A673 (cell line): ENCODE data around the gene MTFR1L. TPM values are rescaled to one million over a fixed set of nuclear protein-coding genes. Genes with fewer than 3 reads are reported as not detected.

Experiments used
- BruUV-seq: library from RNA; stranded (reverse); fragments of 400-500 nt; replicated peaks from 2 replicates; lab custom pipeline; 2021; lab: Mats Ljungman, UMichigan
- CTCF ChIA-PET: fragments of 300-600 bp; sonication (Branson Sonifier 250); formaldehyde crosslinking; loops from one replicate; lab custom pipeline; 2022; ENCODE audit warnings: antibody characterized with exemption; lab: Charles Lee
- POLR2A ChIA-PET: fragments of 300-600 bp; sonication (Branson Sonifier 250); formaldehyde crosslinking; loops from one replicate; lab custom pipeline; 2022; ENCODE audit warnings: antibody characterized with exemption; ENCODE audit not compliant: low non-redundant PET; lab: Charles Lee
- DNase-seq: peaks from one replicate; pipeline ENCODE4 v3.0.0-alpha.2; 2015; ENCODE audit warnings: low spot score
- H3K27ac ChIP-seq: fragments of 200-600 bp; sonication (generic); 2 replicates; pipeline ENCODE4 v1.5.1; 2016; ENCODE audit warnings: mixed run types, low read depth, mild to moderate bottlenecking, mixed read lengths, antibody characterized with exemption, low read length; ENCODE audit not compliant: poor library complexity, severe bottlenecking
- H3K27me3 ChIP-seq: fragments of 200-600 bp; sonication (generic); replicated peaks from 2 replicates; pipeline ENCODE4 v1.6.1; 2017; ENCODE audit warnings: mixed run types, low read depth, mild to moderate bottlenecking, mixed read lengths, antibody characterized with exemption, low read length; ENCODE audit not compliant: insufficient read depth, poor library complexity
- H3K36me3 ChIP-seq: fragments of 200-600 bp; sonication (generic); 2 replicates; pipeline ENCODE4 v1.6.1; 2016; ENCODE audit warnings: mixed run types, mild to moderate bottlenecking, mixed read lengths, antibody characterized with exemption, low read length; ENCODE audit not compliant: insufficient read depth, poor library complexity, severe bottlenecking
- H3K4me1 ChIP-seq: fragments of 200-600 bp; sonication (generic); 2 replicates; pipeline ENCODE4 v1.6.1; 2017; ENCODE audit warnings: mixed run types, mild to moderate bottlenecking, mixed read lengths, antibody characterized with exemption, low read length; ENCODE audit not compliant: insufficient read depth, poor library complexity, severe bottlenecking
- H3K4me3 ChIP-seq: fragments of 200-600 bp; sonication (generic); 2 replicates; pipeline ENCODE4 v1.5.1; 2016; ENCODE audit warnings: low read depth, mixed run types, mild to moderate bottlenecking, mixed read lengths, low read length; ENCODE audit not compliant: poor library complexity, severe bottlenecking
- H3K9me3 ChIP-seq: fragments of 200-600 bp; sonication (generic); 2 replicates; pipeline ENCODE4 v1.6.1; 2016; ENCODE audit warnings: mixed run types, low read depth, mild to moderate bottlenecking, mixed read lengths, antibody characterized with exemption, low read length; ENCODE audit not compliant: poor library complexity, severe bottlenecking
- CTCF ChIP-seq: fragments of 300-800, 200-600 bp; sonication (generic); conservative IDR thresholded peaks from 2 replicates; pipeline ENCODE4 v1.5.1; 2017; ENCODE audit warnings: low read depth, mild to moderate bottlenecking, antibody characterized with exemption, low read length, moderate library complexity, mixed read lengths
- EZH2 ChIP-seq: fragments of 200-600 bp; sonication (generic); IDR thresholded peaks from 2 replicates; pipeline ENCODE4 v1.6.1; 2017; ENCODE audit warnings: borderline replicate concordance, low read depth, mild to moderate bottlenecking, mixed read lengths, antibody characterized with exemption, low read length; ENCODE audit not compliant: poor library complexity, severe bottlenecking
- intact Hi-C: fragments of 100-400 bp; cut with micrococcal nuclease; formaldehyde crosslinking; loops from one replicate; pipeline ENCODE4 v1.10.0; 2022; ENCODE audit not compliant: unreplicated experiment
- total RNA-seq: library from RNA; stranded (reverse); gene quantifications from 2 replicates; pipeline ENCODE4 v1.2.3, GENCODE V29; 2021

Gene MTFR1L
- total RNA-seq, 1 experiment from 2014 or later, result 45.0 TPM

GRCh38 chr1:25875154-25875855 lies 55.6 kb downstream of the MTFR1L start, which contains the start of gene PAQR7:
Gene PAQR7 (minus strand): TSS chr1:25875708. CDS start chr1:25863839, 11,869 bp downstream.
- no TSS peak for BruUV-seq
- Histone ChIP-seq H3K36me3 (no peaks in the 10 kb centered on the region), H3K4me1 (peaks cover 7% of the 10 kb centered on the region), H3K27me3 (no peaks in the 10 kb centered on the region), H3K27ac (no peak within 1 kb of the TSS), H3K9me3 (no peaks in the 10 kb centered on the region), H3K4me3 (peak within 1 kb of the TSS; percentile 54)
- POLR2A ChIA-PET, result interaction anchor here (0.6 kb wide), 1 partner anchor 56 kb away, joined by 3 read pairs; the partner anchor contains the start of gene MTFR1L
- intact Hi-C loops, result no loop called here
- CTCF ChIA-PET, result no interaction called here
- DNase-seq, result peak; percentile 62
- TF ChIP-seq EZH2 (no peak), CTCF (0 out of 2 replicates have a peak, but pooled peaks have one; percentile 28)

DNA sequence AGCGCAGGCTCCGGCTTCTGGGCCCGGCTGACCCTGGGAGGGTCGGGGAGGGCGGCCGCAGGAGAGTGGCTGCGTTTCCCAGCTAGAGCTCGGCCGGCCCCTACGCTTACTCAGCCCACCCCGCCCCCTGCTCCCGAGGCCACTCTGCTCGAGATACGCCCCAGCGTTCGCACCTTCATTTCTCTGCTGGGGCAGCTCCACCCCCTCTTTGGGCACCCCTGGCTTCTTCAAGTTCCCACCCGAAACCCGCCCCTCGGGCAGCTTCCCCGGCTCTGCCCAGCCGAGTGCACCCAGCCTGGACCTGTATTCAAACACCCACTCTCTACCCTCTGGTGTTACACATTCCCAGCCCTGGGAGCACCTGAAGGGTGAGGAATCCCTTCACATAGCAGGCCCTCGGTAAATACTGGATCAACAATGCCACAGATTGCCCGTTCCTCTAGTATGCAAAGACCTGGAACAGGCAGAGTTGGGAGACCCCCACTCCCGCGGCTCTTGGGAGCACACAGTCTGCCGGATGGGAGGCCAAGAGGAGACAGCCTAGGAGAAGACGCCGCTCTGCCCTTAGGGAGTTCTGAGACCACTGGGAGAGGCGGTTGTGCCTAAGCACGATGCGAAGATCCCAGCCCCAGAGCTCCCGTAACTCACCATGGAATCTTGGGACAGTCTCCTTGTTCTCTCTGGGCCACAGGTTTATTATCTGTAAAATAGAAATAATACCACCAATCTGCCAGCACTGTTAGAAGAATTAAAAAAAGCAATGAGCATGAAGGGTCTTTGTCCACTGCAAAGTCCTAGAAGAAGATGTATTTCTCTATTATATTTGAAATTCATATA lies 56.3 kb downstream of the MTFR1L start:
- CTCF ChIA-PET, result no interaction called here
- BruUV-seq, result no TSS peak
- TF ChIP-seq CTCF, result no peak
- no peak for TF ChIP-seq EZH2
- Histone ChIP-seq H3K9me3 (no peaks in the 10 kb centered on the region), H3K4me3 (peak overlapping the region; percentile 54), H3K36me3 (no peaks in the 10 kb centered on the region), H3K27me3 (no peaks in the 10 kb centered on the region), H3K4me1 (peaks cover 7% of the 10 kb centered on the region), H3K27ac (no peak overlapping the region)
- intact Hi-C loops, result no loop called here
- POLR2A ChIA-PET, result no interaction called here
- DNase-seq, result no peak

GRCh38 chr1:25876693-25877077 lies 56.9 kb downstream of the MTFR1L start:
- Histone ChIP-seq H3K36me3 (no peaks in the 10 kb centered on the region), H3K27ac (no peak overlapping the region), H3K4me1 (peaks cover 7% of the 10 kb centered on the region), H3K9me3 (no peaks in the 10 kb centered on the region), H3K27me3 (no peaks in the 10 kb centered on the region), H3K4me3 (no peak overlapping the region)
- ChIA-PET CTCF (no interaction called here), POLR2A (no interaction called here)
- TF ChIP-seq CTCF, result no peak
- no peak for TF ChIP-seq EZH2
- intact Hi-C loops, result no loop called here
- no peak for DNase-seq
- BruUV-seq, result no TSS peak
